GM21390 (cell line): ENCODE data around the gene TCFL5.
A peak's percentile ranks its signal among the peaks of the same experiment; 100 is the strongest.

Experiments
- ATAC-seq: cut with Tn5 transposase; IDR thresholded peaks from one replicate; pipeline ENCODE4 v1.9.1; 2021; ENCODE audit not compliant: unreplicated experiment

Gene TCFL5

GRCh38 chr20:62837790-62838127 is 23.9 kb downstream of the TCFL5 start:
- ATAC-seq = no peak

GRCh38 chr20:62836967-62837490 is 24.6 kb downstream of the TCFL5 start:
- ATAC-seq = no peak

- ATAC-seq = no peak
These were observed 25.4 kb downstream of the TCFL5 start for GRCh38 chr20:62835931-62836861.

DNA sequence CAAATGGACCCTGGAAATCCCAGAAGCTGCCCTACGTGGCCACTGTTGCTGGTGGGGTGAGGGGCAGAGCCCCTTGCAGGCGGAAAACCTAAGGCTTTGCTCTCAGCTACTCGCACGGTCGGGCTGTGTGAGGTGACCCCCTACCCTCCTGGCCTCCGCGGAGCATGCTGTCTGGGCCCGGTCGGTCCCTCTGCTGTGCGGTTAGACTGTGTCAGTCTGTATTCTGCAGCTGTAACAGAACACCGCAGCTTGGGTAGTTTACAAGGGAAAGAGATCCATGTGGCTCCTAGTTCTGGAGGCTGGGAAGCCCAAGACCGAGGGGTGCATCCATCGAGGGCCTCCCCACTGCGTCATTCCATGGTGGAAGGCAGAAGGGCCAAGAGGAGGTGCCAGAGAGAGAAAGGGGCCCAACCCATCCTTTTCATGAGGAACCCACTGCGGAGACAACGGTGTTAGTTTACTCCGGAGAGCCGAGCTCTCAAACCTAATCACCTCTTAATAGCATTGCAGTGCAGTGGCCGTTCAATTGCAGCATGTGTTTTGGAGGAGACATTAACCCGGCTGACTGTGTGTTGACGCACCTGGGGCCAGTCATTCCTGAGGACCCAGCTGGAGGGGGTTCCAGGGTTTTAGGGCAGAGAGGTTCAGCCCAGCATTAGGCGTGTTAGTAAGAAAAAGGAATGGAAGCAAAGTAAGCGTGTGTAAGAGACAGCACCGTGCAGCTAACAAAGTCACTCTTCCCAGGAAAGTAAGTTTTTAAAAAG is 26.5 kb downstream of the TCFL5 start:
- ATAC-seq = no peak

- peak; percentile 7 for ATAC-seq
These were observed 28.7 kb downstream of the TCFL5 start for GRCh38 chr20:62832951-62833391.

DNA sequence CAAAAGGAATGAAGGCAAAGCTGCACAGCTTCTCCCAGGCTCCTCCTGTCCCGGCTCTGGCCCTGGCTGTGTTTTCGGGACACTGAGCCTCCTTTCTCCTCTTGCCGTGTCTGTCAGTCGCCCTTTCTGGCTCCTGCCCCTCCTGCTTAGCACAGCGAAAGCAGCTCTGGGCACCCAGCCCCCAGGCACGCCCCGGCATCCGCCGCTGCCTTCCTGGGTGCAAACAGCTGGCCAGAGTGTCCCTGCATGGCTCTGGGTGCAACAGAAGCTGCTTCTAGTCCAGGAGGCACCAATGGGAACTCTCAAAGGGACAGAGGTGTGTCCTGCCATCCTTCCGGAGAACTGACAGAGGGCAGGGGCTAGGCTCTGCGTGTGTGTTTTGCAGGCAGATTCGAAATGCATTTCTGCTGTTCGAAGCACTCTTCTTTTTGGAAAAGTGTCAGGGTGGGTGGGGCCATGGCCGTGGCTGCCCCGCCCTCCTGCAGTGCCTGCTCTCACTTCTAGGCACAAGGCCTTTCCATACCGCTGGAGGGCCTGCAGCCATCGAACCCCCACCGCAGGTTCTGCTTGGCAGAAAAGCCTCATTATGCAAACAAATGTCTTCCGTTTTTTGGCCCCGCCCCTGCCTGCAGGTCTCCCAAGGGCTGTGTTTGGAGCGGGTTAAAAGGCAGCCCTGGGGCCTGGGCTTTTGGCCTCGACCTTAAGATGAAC is 29.3 kb downstream of the TCFL5 start:
- peak; percentile 74 for ATAC-seq

DNA sequence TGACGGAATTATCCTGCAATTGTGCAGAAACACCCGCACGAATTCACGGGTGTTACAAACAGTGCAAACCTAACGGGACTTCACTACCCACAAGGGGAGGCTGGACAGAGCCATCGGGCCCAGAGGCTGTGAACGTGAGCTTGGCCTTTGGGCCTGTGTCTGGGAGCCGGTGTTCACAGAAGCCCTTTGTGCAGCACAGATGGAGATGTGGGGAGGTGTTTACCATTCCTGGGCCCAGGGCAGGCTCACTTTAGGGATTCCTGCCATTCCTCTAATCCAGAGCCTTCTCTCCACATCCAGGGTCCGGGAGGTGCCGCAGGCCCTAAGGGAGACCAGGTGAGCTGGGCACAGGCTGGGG is 29.8 kb downstream of the TCFL5 start:
- ATAC-seq = no peak

DNA sequence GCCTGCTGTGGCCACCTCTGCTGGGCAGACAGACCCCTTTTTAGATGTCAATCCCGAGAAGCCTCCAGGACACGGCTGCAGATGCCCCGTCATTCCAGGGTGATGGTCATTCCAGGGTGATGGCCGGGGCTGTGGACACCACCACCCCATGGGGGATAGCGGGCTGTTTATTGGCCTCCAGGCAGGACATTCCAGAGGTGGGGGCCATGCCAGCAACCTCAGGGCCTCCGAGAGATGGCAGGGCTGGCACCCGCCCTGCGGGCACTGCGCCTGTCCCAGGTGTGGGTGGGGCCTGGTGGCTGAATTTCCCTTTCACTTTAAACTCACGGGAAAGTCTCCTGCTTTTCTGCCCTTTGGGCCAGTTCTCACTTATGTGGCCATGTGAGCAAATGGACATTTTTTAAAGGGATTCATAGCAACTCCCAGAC is 30.2 kb downstream of the TCFL5 start:
- no peak for ATAC-seq

- no peak for ATAC-seq
These were observed 30.8 kb downstream of the TCFL5 start for GRCh38 chr20:62830821-62831220.

DNA sequence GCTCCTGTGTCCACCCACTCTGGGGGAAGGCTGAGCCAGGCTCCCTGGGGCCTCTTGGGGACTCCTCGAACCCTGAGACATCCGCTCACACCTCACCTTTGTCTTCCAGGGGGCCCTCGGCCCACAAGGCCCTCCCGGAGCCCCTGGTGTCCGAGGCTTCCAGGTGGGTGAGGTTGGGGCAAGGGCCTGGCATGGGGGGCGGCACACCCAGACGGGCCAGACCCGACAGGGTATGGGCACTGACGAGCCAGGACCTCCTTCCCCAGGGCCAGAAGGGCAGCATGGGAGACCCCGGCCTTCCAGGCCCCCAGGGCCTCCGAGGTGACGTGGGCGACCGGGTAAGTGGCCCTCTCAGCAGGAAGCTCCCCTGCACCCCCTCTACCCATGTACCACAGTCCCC is 31.4 kb downstream of the TCFL5 start:
- ATAC-seq = no peak

- no peak for ATAC-seq
These were observed 32.1 kb downstream of the TCFL5 start for GRCh38 chr20:62829231-62830230.

- ATAC-seq = no peak
These were observed 33.0 kb downstream of the TCFL5 start for GRCh38 chr20:62828511-62829230.

- no peak for ATAC-seq
These were observed 33.6 kb downstream of the TCFL5 start for GRCh38 chr20:62828051-62828450.

DNA sequence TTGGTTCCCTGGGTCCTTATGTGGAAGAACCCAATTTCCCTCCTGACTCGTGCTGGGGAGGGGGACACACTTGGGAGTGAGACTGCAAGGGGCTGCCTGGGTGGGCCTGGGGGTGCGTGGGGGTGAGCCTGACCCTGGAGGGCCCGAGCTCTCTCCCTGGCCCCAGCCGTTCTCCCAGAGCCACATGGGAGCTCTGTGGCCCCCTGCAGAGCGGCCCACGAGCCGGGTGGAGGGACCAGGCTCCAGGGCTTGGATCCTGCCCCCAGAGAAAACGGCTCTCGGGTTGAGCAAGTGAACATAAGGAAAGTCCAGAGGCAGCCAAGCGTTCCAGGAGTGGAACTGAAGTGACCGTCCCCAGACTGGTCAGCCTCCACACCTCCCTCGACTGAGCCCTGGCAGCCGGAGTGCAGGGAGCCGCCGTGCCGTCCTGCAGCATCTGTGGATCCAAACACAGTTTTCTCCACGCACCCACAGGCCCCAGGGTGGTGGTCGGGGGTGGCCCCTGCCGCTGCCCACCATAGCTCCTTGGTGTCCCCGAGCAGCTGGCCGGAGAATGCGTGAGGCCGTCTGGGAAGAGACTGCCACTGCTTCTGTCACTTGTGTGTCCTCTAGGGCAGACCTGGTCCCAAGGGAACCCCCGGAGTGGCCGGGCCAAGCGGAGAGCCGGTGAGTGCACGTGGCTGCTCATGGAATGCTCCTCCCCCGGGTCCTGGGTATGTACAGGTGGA is 34.1 kb downstream of the TCFL5 start:
- ATAC-seq = no peak

DNA sequence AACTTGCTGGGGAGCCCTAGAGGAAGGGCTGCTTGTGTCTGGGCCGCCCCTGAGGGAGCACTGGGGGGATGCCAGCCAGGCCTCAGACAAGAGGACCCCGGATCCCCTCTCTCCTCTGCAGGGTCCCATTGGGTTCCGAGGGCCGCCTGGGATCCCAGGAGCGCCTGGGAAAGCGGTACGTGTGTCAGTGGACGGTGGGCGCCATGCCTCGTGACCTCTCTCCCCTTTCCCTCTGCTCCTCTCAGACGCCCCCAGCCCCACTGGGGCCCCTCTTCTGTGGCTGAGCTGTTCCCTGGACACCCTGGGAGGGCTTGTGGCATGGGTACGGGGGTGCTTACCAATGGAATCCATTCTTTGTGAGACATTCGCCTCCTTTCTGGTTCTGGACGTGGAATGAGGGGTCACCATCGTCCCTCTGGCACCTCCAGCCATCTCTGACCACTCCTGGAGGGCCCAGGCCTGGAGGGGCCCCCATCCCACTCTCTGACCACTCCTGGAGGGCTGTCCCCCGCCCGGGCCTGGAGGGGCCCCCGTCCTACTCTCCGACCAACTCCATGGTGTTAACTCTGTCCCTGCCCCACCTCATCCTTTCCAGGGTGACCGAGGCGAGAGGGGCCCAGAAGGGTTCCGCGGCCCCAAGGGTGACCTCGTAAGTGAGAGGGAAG is 34.8 kb downstream of the TCFL5 start:
- no peak for ATAC-seq

- ATAC-seq = no peak
These were observed 35.5 kb downstream of the TCFL5 start for GRCh38 chr20:62825986-62826645.

DNA sequence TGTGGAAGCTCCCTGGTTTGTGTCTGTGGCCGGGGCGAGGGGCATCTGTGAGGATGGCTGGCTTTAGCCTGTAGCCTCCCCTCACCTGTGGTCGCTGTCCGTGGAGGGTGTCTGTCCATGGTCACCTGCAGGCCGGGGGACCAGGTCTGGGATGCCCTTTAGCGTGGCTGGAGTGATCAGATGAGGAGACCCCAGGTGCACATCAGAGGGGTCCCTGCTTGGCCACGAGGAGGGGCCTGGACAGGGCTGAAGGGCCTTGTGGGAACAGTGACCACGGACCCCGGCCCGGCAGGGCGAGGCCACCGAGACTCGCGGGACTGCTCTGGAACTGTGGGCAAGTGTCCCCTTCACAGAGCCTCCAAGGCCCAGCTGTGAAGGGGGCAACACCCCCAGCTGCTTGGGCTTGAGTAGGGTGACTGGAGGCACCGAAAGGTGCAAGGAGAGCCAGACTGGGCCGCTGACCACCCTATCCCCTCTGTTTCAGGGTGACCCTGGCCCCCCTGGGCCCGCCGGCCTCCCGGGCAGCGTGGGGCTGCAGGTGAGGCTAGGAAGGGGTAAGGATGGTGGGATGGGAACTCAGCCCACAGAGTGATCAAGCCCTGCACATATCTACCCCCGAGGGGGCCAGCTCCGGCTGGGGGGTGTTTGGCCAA is 36.2 kb downstream of the TCFL5 start:
- no peak for ATAC-seq
